A673 (cell line): ENCODE results near the gene ADM5. TPM values are rescaled to one million over a fixed set of nuclear protein-coding genes. Genes with fewer than 3 reads are reported as not detected.

Experiments
- BruUV-seq: library from RNA; stranded (reverse); fragments of 400-500 nt; replicated peaks from 2 replicates; lab custom pipeline; 2021; lab: Mats Ljungman, UMichigan
- CTCF ChIA-PET: fragments of 300-600 bp; sonication (Branson Sonifier 250); formaldehyde crosslinking; loops from one replicate; lab custom pipeline; 2022; ENCODE audit warnings: antibody characterized with exemption; lab: Charles Lee
- POLR2A ChIA-PET: fragments of 300-600 bp; sonication (Branson Sonifier 250); formaldehyde crosslinking; loops from one replicate; lab custom pipeline; 2022; ENCODE audit warnings: antibody characterized with exemption; ENCODE audit not compliant: low non-redundant PET; lab: Charles Lee
- DNase-seq: peaks from one replicate; pipeline ENCODE4 v3.0.0-alpha.2; 2015; ENCODE audit warnings: low spot score
- H3K27ac ChIP-seq: fragments of 200-600 bp; sonication (generic); 2 replicates; pipeline ENCODE4 v1.5.1; 2016; ENCODE audit warnings: mixed run types, low read depth, mild to moderate bottlenecking, mixed read lengths, antibody characterized with exemption, low read length; ENCODE audit not compliant: poor library complexity, severe bottlenecking
- H3K27me3 ChIP-seq: fragments of 200-600 bp; sonication (generic); replicated peaks from 2 replicates; pipeline ENCODE4 v1.6.1; 2017; ENCODE audit warnings: mixed run types, low read depth, mild to moderate bottlenecking, mixed read lengths, antibody characterized with exemption, low read length; ENCODE audit not compliant: insufficient read depth, poor library complexity
- H3K36me3 ChIP-seq: fragments of 200-600 bp; sonication (generic); 2 replicates; pipeline ENCODE4 v1.6.1; 2016; ENCODE audit warnings: mixed run types, mild to moderate bottlenecking, mixed read lengths, antibody characterized with exemption, low read length; ENCODE audit not compliant: insufficient read depth, poor library complexity, severe bottlenecking
- H3K4me1 ChIP-seq: fragments of 200-600 bp; sonication (generic); 2 replicates; pipeline ENCODE4 v1.6.1; 2017; ENCODE audit warnings: mixed run types, mild to moderate bottlenecking, mixed read lengths, antibody characterized with exemption, low read length; ENCODE audit not compliant: insufficient read depth, poor library complexity, severe bottlenecking
- H3K4me3 ChIP-seq: fragments of 200-600 bp; sonication (generic); 2 replicates; pipeline ENCODE4 v1.5.1; 2016; ENCODE audit warnings: low read depth, mixed run types, mild to moderate bottlenecking, mixed read lengths, low read length; ENCODE audit not compliant: poor library complexity, severe bottlenecking
- H3K9me3 ChIP-seq: fragments of 200-600 bp; sonication (generic); 2 replicates; pipeline ENCODE4 v1.6.1; 2016; ENCODE audit warnings: mixed run types, low read depth, mild to moderate bottlenecking, mixed read lengths, antibody characterized with exemption, low read length; ENCODE audit not compliant: poor library complexity, severe bottlenecking
- CTCF ChIP-seq: fragments of 300-800, 200-600 bp; sonication (generic); conservative IDR thresholded peaks from 2 replicates; pipeline ENCODE4 v1.5.1; 2017; ENCODE audit warnings: low read depth, mild to moderate bottlenecking, antibody characterized with exemption, low read length, moderate library complexity, mixed read lengths
- EZH2 ChIP-seq: fragments of 200-600 bp; sonication (generic); IDR thresholded peaks from 2 replicates; pipeline ENCODE4 v1.6.1; 2017; ENCODE audit warnings: borderline replicate concordance, low read depth, mild to moderate bottlenecking, mixed read lengths, antibody characterized with exemption, low read length; ENCODE audit not compliant: poor library complexity, severe bottlenecking
- intact Hi-C: fragments of 100-400 bp; cut with micrococcal nuclease; formaldehyde crosslinking; loops from one replicate; pipeline ENCODE4 v1.10.0; 2022; ENCODE audit not compliant: unreplicated experiment
- total RNA-seq: library from RNA; stranded (reverse); gene quantifications from 2 replicates; pipeline ENCODE4 v1.2.3, GENCODE V29; 2021

ADM5 gene
- total RNA-seq, 1 experiment from 2014 or later = 4.3 TPM

- intact Hi-C loops = no loop called here
- no TSS peak for BruUV-seq
Measured at GRCh38 chr19:49653466-49653806, 36.0 kb upstream of the ADM5 start.

GRCh38 chr19:49654581-49654980 lies 34.8 kb upstream of the ADM5 start:
- POLR2A ChIA-PET = no interaction called here
- H3K4me1 ChIP-seq = no peaks in the 10 kb centered on the region
- H3K9me3 ChIP-seq = no peaks in the 10 kb centered on the region
- no peaks in the 10 kb centered on the region for H3K27me3 ChIP-seq
- H3K27ac ChIP-seq = no peak overlapping the region
- no TSS peak for BruUV-seq
- intact Hi-C loops = no loop called here
- H3K4me3 ChIP-seq = no peak overlapping the region
- no peak for DNase-seq
- peaks cover 85% of the 10 kb centered on the region for H3K36me3 ChIP-seq
- TF ChIP-seq EZH2 (no peak), CTCF (no peak)
- CTCF ChIA-PET = no interaction called here

More at GRCh38 chr19:49653466-49653806, 36.0 kb upstream of the ADM5 start:
- no peak for DNase-seq
- ChIA-PET POLR2A (interaction anchor here (0.5 kb wide), 1 partner anchor 955 kb away, joined by 8 read pairs; no protein-coding TSS in a partner anchor), CTCF (no interaction called here)
- Histone ChIP-seq H3K36me3 (peaks cover 80% of the 10 kb centered on the region), H3K27me3 (no peaks in the 10 kb centered on the region), H3K27ac (no peak overlapping the region), H3K4me1 (no peaks in the 10 kb centered on the region), H3K9me3 (no peaks in the 10 kb centered on the region), H3K4me3 (no peak overlapping the region)
- TF ChIP-seq CTCF (no peak), EZH2 (no peak)

GRCh38 chr19:49655570-49656455 lies 33.6 kb upstream of the ADM5 start:
- intact Hi-C loops = no loop called here
- no peaks in the 10 kb centered on the region for H3K4me1 ChIP-seq
- BruUV-seq = no TSS peak
- peaks cover 86% of the 10 kb centered on the region for H3K36me3 ChIP-seq
- no peak for TF ChIP-seq EZH2
- TF ChIP-seq CTCF = no peak
- H3K27me3 ChIP-seq = no peaks in the 10 kb centered on the region
- H3K27ac ChIP-seq = no peak overlapping the region
- DNase-seq = no peak
- H3K9me3 ChIP-seq = no peaks in the 10 kb centered on the region
- ChIA-PET POLR2A (interaction anchor here (0.6 kb wide), 1 partner anchor 9 kb away, joined by 4 read pairs; no protein-coding TSS in a partner anchor), CTCF (no interaction called here)
- H3K4me3 ChIP-seq = no peak overlapping the region
